Left ventricle myocardium inferior (tissue), 1 donor: Measurements from ENCODE around the gene NCAM2. TPM values are rescaled to one million over a fixed set of nuclear protein-coding genes. Genes with fewer than 3 reads are reported as not detected.
"Not testable (repeated sequence)": the region's sequence is repeated elsewhere in the genome, so short reads cannot be mapped to it uniquely, and the experiment has no call there.

Experiments
- DNase-seq: peaks from one replicate; pipeline ENCODE4 v3.0.0-alpha.2; 2020
- H3K27ac ChIP-seq: fragments of 200-600 bp; replicated peaks from 2 replicates; pipeline ENCODE4 v1.8.0; 2021
- H3K27me3 ChIP-seq: fragments of 200-600 bp; 2 replicates; pipeline ENCODE4 v1.8.0; 2021; ENCODE audit warnings: low read depth
- H3K36me3 ChIP-seq: fragments of 200-600 bp; 2 replicates; pipeline ENCODE4 v1.8.0; 2021
- H3K4me1 ChIP-seq: fragments of 200-600 bp; 2 replicates; pipeline ENCODE4 v1.8.0; 2021
- H3K4me3 ChIP-seq: fragments of 200-600 bp; 2 replicates; pipeline ENCODE4 v1.8.0; 2021; ENCODE audit warnings: mild to moderate bottlenecking, moderate library complexity
- H3K9me3 ChIP-seq: fragments of 200-600 bp; replicated peaks from 2 replicates; pipeline ENCODE4 v1.8.0; 2021
- intact Hi-C: fragments of 100-400 bp; cut with micrococcal nuclease; formaldehyde crosslinking; loops from one replicate; pipeline ENCODE4 v1.11.0; 2022
- total RNA-seq: library from RNA; stranded (reverse); fragmentation: NEBNext Ultra II Directional; extraction: Animal tissue kit (Norgen Biotek cat#: 25700); gene quantifications from one replicate; pipeline ENCODE4 v1.2.1, GENCODE V29; 2021
- TF ChIP-seq, protein P1 (sequence below): fragments of 200-600 bp; IDR thresholded peaks from 2 replicates; pipeline ENCODE4 v1.8.0; 2021; ENCODE audit warnings: antibody characterized with exemption, mild to moderate bottlenecking, borderline replicate concordance
- donor health status: DM: no; HTN: yes; CAD: no; lungs with severe emphysema.

NCAM2 gene
- total RNA-seq, 1 donor from 2014 or later, result 4.4 TPM

DNA sequence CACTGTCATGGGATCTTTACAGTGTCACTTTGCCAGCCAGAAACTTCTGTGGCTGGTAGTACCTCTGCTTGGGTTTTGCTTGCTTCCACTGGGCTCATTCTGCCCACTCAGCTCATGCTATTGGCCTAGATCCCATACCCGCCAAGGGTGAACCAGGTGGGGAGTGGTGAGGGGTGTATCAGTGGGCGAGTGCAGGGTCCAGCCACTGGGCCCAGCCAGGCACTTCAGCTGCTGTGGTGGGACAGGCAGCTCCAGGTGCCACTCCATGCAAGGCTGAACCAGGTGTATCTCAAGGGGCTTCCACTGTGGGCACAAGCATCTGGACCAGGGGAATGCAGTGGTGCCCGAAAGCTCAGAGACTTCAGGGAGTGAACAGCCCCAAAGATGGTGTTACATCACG is 398.2 kb downstream of the NCAM2 start:
- H3K36me3 ChIP-seq, result no peaks in the 10 kb centered on the region
- H3K27me3 ChIP-seq, result no peaks in the 10 kb centered on the region
- DNase-seq, result no peak
- H3K4me3 ChIP-seq, result no peak overlapping the region
- no peak overlapping the region for H3K27ac ChIP-seq
- no peaks in the 10 kb centered on the region for H3K4me1 ChIP-seq
- peaks cover 77% of the 10 kb centered on the region for H3K9me3 ChIP-seq
- TF ChIP-seq, protein P1, sequence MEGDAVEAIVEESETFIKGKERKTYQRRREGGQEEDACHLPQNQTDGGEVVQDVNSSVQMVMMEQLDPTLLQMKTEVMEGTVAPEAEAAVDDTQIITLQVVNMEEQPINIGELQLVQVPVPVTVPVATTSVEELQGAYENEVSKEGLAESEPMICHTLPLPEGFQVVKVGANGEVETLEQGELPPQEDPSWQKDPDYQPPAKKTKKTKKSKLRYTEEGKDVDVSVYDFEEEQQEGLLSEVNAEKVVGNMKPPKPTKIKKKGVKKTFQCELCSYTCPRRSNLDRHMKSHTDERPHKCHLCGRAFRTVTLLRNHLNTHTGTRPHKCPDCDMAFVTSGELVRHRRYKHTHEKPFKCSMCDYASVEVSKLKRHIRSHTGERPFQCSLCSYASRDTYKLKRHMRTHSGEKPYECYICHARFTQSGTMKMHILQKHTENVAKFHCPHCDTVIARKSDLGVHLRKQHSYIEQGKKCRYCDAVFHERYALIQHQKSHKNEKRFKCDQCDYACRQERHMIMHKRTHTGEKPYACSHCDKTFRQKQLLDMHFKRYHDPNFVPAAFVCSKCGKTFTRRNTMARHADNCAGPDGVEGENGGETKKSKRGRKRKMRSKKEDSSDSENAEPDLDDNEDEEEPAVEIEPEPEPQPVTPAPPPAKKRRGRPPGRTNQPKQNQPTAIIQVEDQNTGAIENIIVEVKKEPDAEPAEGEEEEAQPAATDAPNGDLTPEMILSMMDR, result no peak
- intact Hi-C loops, result no loop called here

DNA sequence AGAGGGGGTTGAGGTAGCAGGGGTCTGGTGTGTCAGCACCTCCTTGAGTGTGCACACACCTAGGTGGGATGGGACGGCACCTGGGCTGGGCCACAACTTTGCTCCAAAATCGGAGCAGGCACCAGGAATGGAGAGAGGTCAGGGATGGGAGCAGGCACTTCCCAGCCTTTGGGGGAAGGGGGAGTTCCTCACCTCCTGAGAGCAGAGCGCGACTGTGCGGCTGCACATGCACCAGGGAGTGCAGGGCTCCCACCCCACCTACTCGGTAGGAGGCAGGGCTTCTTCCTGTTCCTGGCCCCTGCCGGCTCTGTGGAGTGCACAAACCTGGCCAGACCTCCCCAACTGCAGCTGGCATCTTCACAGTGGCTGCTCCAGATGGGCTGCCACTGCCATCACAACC is 399.3 kb downstream of the NCAM2 start:
- H3K9me3 ChIP-seq, result peaks cover 81% of the 10 kb centered on the region
- H3K4me1 ChIP-seq, result no peaks in the 10 kb centered on the region
- TF ChIP-seq, protein P1, result no peak
- no peak overlapping the region for H3K4me3 ChIP-seq
- DNase-seq, result no peak
- no peaks in the 10 kb centered on the region for H3K27me3 ChIP-seq
- no peak overlapping the region for H3K27ac ChIP-seq
- no peaks in the 10 kb centered on the region for H3K36me3 ChIP-seq
- intact Hi-C loops, result no loop called here

DNA sequence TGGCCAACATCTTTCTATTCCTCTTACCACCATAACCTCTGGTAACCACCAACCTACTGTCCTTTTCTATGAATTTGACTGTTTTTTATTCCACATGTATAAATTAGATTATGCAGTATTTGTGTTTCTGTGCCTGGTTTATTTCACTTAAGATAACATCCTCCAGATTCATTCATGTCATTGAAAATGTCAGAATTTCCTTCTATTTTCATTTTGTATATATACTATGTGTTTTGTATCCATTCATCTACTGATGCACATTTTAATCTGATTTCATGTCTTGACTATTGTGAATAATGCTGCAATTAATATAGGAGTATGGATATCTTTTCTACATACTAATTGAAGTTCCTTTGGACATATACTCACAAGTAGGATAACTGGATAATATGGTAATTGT is 403.2 kb downstream of the NCAM2 start:
- Histone ChIP-seq H3K36me3 (no peaks in the 10 kb centered on the region), H3K27me3 (no peaks in the 10 kb centered on the region), H3K27ac (no peak overlapping the region), H3K9me3 (peaks cover 70% of the 10 kb centered on the region), H3K4me1 (no peaks in the 10 kb centered on the region), H3K4me3 (no peak overlapping the region)
- TF ChIP-seq, protein P1, result no peak
- intact Hi-C loops, result no loop called here
- no peak for DNase-seq

DNA sequence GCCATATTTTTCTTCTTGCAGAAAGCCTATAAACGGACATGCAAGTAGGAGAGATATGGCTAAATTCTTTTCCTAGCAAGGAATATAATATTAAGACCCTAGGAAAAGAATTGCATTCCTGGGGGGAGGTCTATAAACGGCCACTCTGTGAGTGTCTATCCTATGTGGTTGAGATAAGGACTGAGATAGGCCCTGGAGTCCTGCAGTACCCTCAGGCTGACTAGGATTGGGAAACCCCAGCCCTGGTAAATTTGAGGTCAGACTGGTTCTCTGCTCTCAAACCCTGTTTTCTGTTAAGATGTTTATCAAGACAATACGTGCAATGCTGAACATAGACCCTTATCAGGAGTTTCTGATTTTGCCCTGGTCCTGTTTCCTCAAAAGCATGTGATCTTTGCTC is 404.0 kb downstream of the NCAM2 start:
- DNase-seq, H3K27ac ChIP-seq, H3K4me3 ChIP-seq, H3K36me3 ChIP-seq, intact Hi-C loops, H3K27me3 ChIP-seq, H3K4me1 ChIP-seq: not testable (repeated sequence)
- peaks cover 62% of the 10 kb centered on the region for H3K9me3 ChIP-seq

DNA sequence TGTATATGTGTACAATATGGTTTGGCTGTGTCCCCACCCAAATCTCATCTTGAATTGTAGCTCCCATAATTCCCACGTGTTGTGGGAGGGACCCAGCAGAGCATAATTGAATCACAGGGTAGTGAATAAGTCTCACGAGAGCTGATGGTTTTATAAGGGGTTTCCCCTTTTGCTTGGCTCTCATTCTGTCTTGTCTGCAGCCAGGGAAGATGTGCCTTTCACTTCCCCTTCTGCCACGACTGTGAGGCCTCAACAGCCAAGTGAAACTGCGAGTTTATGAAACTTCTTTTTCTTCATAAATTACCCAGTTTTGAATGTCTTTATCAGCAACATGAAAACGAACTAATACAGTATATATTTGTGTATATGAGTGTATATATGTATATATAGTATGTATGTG is 406.1 kb downstream of the NCAM2 start:
- peaks cover 42% of the 10 kb centered on the region for H3K9me3 ChIP-seq
- H3K27ac ChIP-seq, H3K4me1 ChIP-seq, intact Hi-C loops, H3K4me3 ChIP-seq, H3K27me3 ChIP-seq, DNase-seq, H3K36me3 ChIP-seq: not testable (repeated sequence)

DNA sequence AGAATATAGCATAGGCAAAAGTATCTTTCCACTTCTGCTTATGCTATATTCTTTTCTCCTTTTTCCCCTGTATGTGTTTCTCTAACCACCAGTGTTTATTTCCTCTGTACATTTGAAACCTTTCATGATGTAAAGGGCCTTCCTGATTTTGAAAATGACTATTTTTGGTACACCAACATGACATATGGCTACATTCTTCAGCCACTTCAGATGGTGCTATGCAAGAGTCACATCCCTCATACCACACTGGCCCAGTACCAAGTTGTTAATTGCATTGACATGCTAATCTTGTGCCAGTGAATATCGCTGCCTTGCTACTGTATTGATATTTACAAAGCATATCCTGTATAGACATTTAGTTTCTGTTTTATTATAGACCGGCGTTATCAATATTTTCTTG is 408.7 kb downstream of the NCAM2 start:
- no peaks in the 10 kb centered on the region for H3K4me1 ChIP-seq
- TF ChIP-seq, protein P1, result no peak
- H3K4me3 ChIP-seq, result no peak overlapping the region
- H3K27ac ChIP-seq, result no peak overlapping the region
- intact Hi-C loops, result no loop called here
- no peak for DNase-seq
- no peaks in the 10 kb centered on the region for H3K36me3 ChIP-seq
- no peaks in the 10 kb centered on the region for H3K27me3 ChIP-seq
- H3K9me3 ChIP-seq, result peaks cover 24% of the 10 kb centered on the region

DNA sequence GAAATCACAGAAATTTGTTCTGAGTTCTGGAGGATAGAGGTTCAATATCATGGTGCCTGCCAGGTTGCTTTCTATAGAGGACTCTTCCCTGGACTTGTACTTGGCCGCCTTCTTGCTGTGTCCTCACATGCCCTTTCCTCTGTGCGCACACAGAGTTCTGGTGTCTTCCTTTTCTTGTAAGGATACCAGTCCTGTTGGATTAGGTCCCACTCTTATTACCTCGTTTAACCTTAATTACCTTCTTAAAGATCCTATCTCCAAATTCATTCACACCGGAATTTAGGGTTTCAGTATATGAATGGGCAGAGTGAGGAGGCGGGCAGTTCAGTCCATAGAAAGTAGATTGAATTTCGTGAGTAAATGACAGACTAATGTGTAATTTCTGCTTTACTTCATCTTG is 413.9 kb downstream of the NCAM2 start:
- Histone ChIP-seq H3K27ac (no peak overlapping the region), H3K36me3 (no peaks in the 10 kb centered on the region), H3K27me3 (no peaks in the 10 kb centered on the region), H3K4me3 (no peak overlapping the region), H3K9me3 (peaks cover 3% of the 10 kb centered on the region), H3K4me1 (no peaks in the 10 kb centered on the region)
- no peak for DNase-seq
- TF ChIP-seq, protein P1, result no peak
- intact Hi-C loops, result no loop called here
